OCI-LY3 (cell line): ENCODE measurements around the gene RNF183.

ENCODE experiments used
- CTCF ChIP-seq: fragments of 200-600, 300-600 bp; sonication (generic); IDR thresholded peaks from 2 replicates; pipeline ENCODE4 v1.5.1; 2014; ENCODE audit warnings: antibody characterized with exemption, low read length, low read depth
- EZH2phosphoT487 ChIP-seq: fragments of 200-600 bp; shearing (Covaris generic); IDR thresholded peaks from 2 replicates; pipeline ENCODE4 v1.6.1; 2018; ENCODE audit warnings: antibody characterized with exemption, mixed run types, low read depth

DNA sequence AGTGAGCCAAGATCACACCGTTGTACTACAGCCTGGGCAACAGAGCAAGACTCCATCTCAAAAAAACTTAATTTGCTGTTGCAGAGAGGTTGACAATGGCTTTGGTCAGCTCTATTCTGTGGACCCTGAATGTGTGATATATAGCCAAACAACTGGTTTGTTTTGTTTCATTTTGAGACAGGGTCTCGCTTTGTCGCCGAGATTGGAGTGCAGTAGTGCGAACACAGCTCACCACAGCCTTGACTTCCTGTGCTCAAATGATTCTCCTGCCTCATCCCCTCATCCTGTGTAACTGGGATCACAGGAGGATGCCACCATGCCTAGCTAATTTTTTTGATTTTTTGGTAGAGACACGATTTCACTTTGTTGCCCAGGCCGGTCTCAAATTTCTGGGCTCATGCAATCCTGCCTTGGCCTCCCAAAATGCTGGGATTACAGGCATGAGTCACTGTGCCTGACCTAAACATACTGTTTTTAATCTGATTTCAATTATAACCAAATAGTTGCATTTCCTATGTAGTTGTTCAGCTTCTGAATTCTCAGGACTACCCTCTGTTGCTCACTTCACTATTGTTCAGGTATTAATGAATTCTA, 9.8 kb downstream of the RNF183 start:
- TF ChIP-seq CTCF, result no peak
- no peak for TF ChIP-seq EZH2phosphoT487
